B cell (primary cell): Measurements from ENCODE around the gene PTX4. TPM values are rescaled to one million over a fixed set of nuclear protein-coding genes. Genes with fewer than 3 reads are reported as not detected.

Source experiments
- ATAC-seq: fragments of 200-7000 bp; cut with Tn5 transposase; one replicate; pipeline ENCODE4 v1.10.0; 2021; ENCODE audit warnings: low read depth, mild to moderate bottlenecking, moderate number of reproducible peaks, moderate library complexity
- CTCF ChIA-PET: fragments of 350-600 bp; sonication (Branson Sonifier 250); formaldehyde crosslinking; loops from one replicate; lab custom pipeline; 2021; ENCODE audit warnings: antibody characterized with exemption, inconsistent platforms; lab: Charles Lee
- POLR2A ChIA-PET: fragments of 350-600 bp; sonication (Branson Sonifier 250); formaldehyde crosslinking; loops from one replicate; lab custom pipeline; 2021; ENCODE audit warnings: antibody characterized with exemption; lab: Charles Lee
- DNase-seq: peaks from one replicate; pipeline ENCODE4 v3.0.0; 2013
- H2AFZ ChIP-seq: 2 replicates; pipeline ENCODE4 v1.6.1; 2012; ENCODE audit warnings: mild to moderate bottlenecking, low read depth, low read length; ENCODE audit not compliant: insufficient read depth, poor library complexity, severe bottlenecking
- H3K27ac ChIP-seq, 2 donors: 1 replicate in 1 of 2; 2 replicates in 1 of 2; pipeline ENCODE4 v1.5.1; 2012 to 2013; ENCODE audit warnings: low read length in 2 of 2, mild to moderate bottlenecking in 2 of 2, moderate library complexity in 1 of 2
- H3K27me3 ChIP-seq, 4 experiments: fragments of 200-600 bp in 1 of 4; sonication (generic) in 1 of 4; replicated peaks in 1 of 4; 1 replicate in 2 of 4; 2 replicates in 2 of 4; pipeline versions ENCODE4 v1.6.1 to v1.7.0; 2013 to 2016; ENCODE audit warnings: low read length in 3 of 4, mild to moderate bottlenecking in 2 of 4, mixed read lengths in 1 of 4, moderate library complexity in 1 of 4; ENCODE audit not compliant: insufficient read depth in 4 of 4, control insufficient read depth in 3 of 4; ENCODE audit errors: control extremely low read depth in 1 of 4
- H3K36me3 ChIP-seq, 2 experiments: replicated peaks in 1 of 2; 1 replicate in 1 of 2; 2 replicates in 1 of 2; pipeline versions ENCODE4 v1.6.1 to v1.7.1; 2013; ENCODE audit warnings: low read length in 1 of 2; ENCODE audit not compliant: insufficient read depth in 2 of 2, control insufficient read depth in 1 of 2; ENCODE audit errors: control extremely low read depth in 1 of 2, extremely low read depth in 1 of 2
- H3K4me1 ChIP-seq, 2 donors: fragments of 200-600 bp in 1 of 2; sonication (generic) in 1 of 2; 1 replicate in 1 of 2; 2 replicates in 1 of 2; pipeline versions ENCODE4 v1.5.1 to v1.6.1; 2013 to 2017; ENCODE audit warnings: low read length in 2 of 2; ENCODE audit not compliant: control insufficient read depth in 2 of 2, insufficient read depth in 2 of 2
- H3K4me2 ChIP-seq: replicated peaks from 2 replicates; pipeline ENCODE3; 2012; ENCODE audit warnings: mild to moderate bottlenecking, low read depth, low read length; ENCODE audit not compliant: poor library complexity, severe bottlenecking
- H3K4me3 ChIP-seq, 5 experiments: fragments of 200-600 bp in 1 of 5; sonication (generic) in 1 of 5; 1 replicate in 3 of 5; 2 replicates in 2 of 5; pipeline versions ENCODE4 v1.5.1 to v1.7.0; 2011 to 2016; ENCODE audit warnings: low read length in 4 of 5, mild to moderate bottlenecking in 4 of 5, low read depth in 2 of 5, control low read depth in 1 of 5, moderate library complexity in 1 of 5; ENCODE audit not compliant: insufficient read depth in 1 of 5; ENCODE audit errors: control extremely low read depth in 1 of 5, extremely low read depth in 1 of 5
- H3K79me2 ChIP-seq: fragments of 200-600 bp; sonication (generic); one replicate; pipeline ENCODE4 v1.6.0; 2016; ENCODE audit warnings: low read length; ENCODE audit not compliant: control insufficient read depth, insufficient read depth
- H3K9ac ChIP-seq: fragments of 200-600 bp; sonication (generic); 2 replicates; pipeline ENCODE4 v1.6.1; 2017; ENCODE audit warnings: mild to moderate bottlenecking, low read length, moderate library complexity
- H3K9me3 ChIP-seq, 3 donors: one replicate each; pipeline versions ENCODE4 v1.6.1 to v1.7.1; 2013; ENCODE audit warnings: low read length in 2 of 3; ENCODE audit not compliant: control insufficient read depth in 2 of 3, insufficient read depth in 1 of 3; ENCODE audit errors: control extremely low read depth in 1 of 3
- H4K20me1 ChIP-seq: 2 replicates; pipeline ENCODE4 v1.6.0; 2012; ENCODE audit warnings: mild to moderate bottlenecking, low read length; ENCODE audit not compliant: insufficient read depth, control insufficient read depth, poor library complexity, severe bottlenecking
- H3K27ac Mint-ChIP-seq: one replicate; pipeline ENCODE4 v1.8.0; 2021; ENCODE audit warnings: mixed read lengths
- H3K27me3 Mint-ChIP-seq: one replicate; pipeline ENCODE4 v1.8.0; 2021; ENCODE audit warnings: mixed read lengths
- H3K4me1 Mint-ChIP-seq: one replicate; pipeline ENCODE4 v1.8.0; 2021; ENCODE audit warnings: mixed read lengths
- H3K4me3 Mint-ChIP-seq: one replicate; pipeline ENCODE4 v1.8.0; 2021; ENCODE audit warnings: mixed read lengths
- H3K9me3 Mint-ChIP-seq: one replicate; pipeline ENCODE4 v1.8.0; 2022; ENCODE audit warnings: mixed read lengths; ENCODE audit not compliant: insufficient read depth
- EZH2 ChIP-seq: IDR thresholded peaks from 2 replicates; pipeline ENCODE4 v1.6.1; 2012; ENCODE audit warnings: borderline replicate concordance, low read depth, mild to moderate bottlenecking, moderate library complexity, low read length; ENCODE audit not compliant: insufficient read depth, poor library complexity, severe bottlenecking
- WGBS: methylation state at CpG from one replicate; pipeline ENCODE4 v1.1.5; 2013; ENCODE audit warnings: missing lambda C conversion rate; ENCODE audit not compliant: insufficient coverage; 5-methylcytosine and 5-hydroxymethylcytosine counted together
- intact Hi-C: fragments of 100-400 bp; cut with micrococcal nuclease; formaldehyde crosslinking; loops from one replicate; pipeline ENCODE4 v1.10.0; 2022
- polyA plus RNA-seq: library from polyadenylated mRNA; depleted of rRNA; stranded (reverse); fragments of >200 nt; gene quantifications from 2 replicates; pipeline ENCODE4 v1.2.3, GENCODE V29; 2012
- total RNA-seq, 2 donors: library from RNA; stranded (reverse); fragments of 120-200 nt in 1 of 2; gene quantifications; 1 replicate in 1 of 2; 2 replicates in 1 of 2; pipeline versions ENCODE4 v1.2.3 to v1.2.4, GENCODE V29; 2013 to 2022
- TF ChIP-seq, protein P1 (sequence below): fragments of 200-600 bp; IDR thresholded peaks from one replicate; pipeline ENCODE4 v1.8.0; 2022; ENCODE audit warnings: antibody characterized with exemption, mild to moderate bottlenecking

The PTX4 gene
- total and polyA plus RNA-seq, 2 donors (not counting 1 experiment from before 2014, with no cell fraction given), result 0.33 TPM; not detected in 1

DNA sequence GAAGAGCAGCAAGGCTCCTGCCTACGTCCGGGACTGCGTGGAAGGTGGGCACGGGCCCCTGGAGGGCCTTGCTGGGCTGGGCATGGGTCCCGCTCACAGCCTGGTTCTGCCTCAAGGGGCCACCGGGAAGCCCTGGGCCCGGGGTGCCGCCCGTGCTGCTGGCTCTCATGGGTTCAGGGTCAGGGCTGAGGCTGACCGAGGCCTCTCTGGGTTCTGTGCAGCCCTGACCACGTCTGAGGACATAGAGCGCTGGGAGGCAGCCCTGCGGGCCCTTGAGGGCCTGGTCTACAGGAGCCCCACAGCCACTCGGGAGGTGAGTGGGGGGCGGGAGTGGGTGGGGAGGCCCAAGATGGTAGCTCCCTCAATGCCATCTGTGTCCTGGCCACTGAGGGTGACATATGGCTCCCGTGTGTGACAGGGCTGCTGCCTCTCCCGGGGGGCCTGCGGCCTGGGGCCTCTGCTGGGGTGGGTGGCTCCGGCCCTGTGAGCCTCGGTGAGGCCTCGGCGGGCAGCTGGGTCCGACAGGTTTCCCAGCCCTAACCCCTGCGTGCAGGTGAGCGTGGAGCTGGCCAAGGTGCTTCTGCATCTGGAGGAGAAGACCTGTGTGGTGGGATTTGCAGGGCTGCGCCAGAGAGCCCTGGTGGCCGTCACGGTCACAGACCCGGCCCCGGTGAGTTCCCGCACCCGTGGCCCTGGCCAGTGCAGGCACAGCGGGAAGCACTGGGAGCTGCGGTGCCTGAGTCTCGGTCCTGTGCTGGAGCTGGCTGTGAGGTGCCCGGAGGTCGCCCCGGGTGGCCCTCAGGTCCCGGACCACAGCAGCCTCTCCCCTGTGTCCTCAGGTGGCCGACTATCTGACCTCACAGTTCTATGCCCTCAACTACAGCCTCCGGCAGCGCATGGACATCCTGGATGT lies 13.6 kb upstream of the PTX4 start:
- TF ChIP-seq EZH2, result no peak
- TF ChIP-seq, protein P1, sequence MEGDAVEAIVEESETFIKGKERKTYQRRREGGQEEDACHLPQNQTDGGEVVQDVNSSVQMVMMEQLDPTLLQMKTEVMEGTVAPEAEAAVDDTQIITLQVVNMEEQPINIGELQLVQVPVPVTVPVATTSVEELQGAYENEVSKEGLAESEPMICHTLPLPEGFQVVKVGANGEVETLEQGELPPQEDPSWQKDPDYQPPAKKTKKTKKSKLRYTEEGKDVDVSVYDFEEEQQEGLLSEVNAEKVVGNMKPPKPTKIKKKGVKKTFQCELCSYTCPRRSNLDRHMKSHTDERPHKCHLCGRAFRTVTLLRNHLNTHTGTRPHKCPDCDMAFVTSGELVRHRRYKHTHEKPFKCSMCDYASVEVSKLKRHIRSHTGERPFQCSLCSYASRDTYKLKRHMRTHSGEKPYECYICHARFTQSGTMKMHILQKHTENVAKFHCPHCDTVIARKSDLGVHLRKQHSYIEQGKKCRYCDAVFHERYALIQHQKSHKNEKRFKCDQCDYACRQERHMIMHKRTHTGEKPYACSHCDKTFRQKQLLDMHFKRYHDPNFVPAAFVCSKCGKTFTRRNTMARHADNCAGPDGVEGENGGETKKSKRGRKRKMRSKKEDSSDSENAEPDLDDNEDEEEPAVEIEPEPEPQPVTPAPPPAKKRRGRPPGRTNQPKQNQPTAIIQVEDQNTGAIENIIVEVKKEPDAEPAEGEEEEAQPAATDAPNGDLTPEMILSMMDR, result no peak
- Histone ChIP-seq H2AFZ (no peak overlapping the region), H3K9ac (no peak overlapping the region), H3K4me3 (no peak overlapping the region), H3K36me3 (peaks cover 0 to 64% of the 10 kb centered on the region in 2 experiments), H3K4me1 (no peaks in the 10 kb centered on the region), H3K79me2 (peaks cover 17% of the 10 kb centered on the region), H3K4me2 (no peak overlapping the region), H3K9me3 (peaks cover 0 to 6% (median 0%) of the 10 kb centered on the region in 3 donors), H4K20me1 (peaks cover 18% of the 10 kb centered on the region), H3K27me3 (no peaks in the 10 kb centered on the region), H3K27ac (no peak overlapping the region)
- ATAC-seq (no peak), DNase-seq (no peak)
- no peaks in the 10 kb centered on the region for H3K4me1 Mint-ChIP-seq
- H3K4me3 Mint-ChIP-seq, result no peak overlapping the region
- H3K27ac Mint-ChIP-seq, result no peak overlapping the region
- H3K9me3 Mint-ChIP-seq, result no peaks in the 10 kb centered on the region
- WGBS, result 97% methylated on average over 42 of the region's 42 CpGs
- ChIA-PET POLR2A (no interaction called here), CTCF (no interaction called here)
- intact Hi-C loops, result no loop called here
- H3K27me3 Mint-ChIP-seq, result no peaks in the 10 kb centered on the region

DNA sequence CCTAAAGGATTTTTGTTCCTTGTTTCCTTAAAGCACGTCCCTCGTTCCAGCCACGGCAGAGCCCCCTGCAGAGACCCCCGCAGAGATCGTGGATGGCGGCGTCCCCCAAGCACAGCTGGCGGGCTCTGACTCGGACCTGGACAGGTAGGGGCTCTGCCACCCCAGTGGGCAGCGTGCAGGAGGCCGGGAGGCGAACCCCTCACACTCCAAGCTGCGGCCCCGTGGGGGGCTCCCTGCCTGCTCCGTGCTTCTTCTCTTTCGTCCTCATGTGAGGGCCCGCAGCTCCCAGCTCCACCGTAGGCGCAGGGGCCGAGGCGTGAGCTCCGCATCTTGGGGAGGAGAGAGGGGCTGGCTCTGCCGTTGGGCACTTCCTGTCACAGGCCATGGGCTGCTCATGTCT lies 12.9 kb upstream of the PTX4 start:
- H2AFZ ChIP-seq, result no peak overlapping the region
- H3K4me3 ChIP-seq, result no peak overlapping the region
- DNase-seq (no peak), ATAC-seq (no peak)
- Mint-ChIP-seq H3K4me1 (no peaks in the 10 kb centered on the region), H3K9me3 (no peaks in the 10 kb centered on the region), H3K4me3 (no peak overlapping the region), H3K27me3 (no peaks in the 10 kb centered on the region), H3K27ac (no peak overlapping the region)
- TF ChIP-seq EZH2, result no peak
- TF ChIP-seq, protein P1, result no peak
- peaks cover 0 to 64% of the 10 kb centered on the region in 2 experiments for H3K36me3 ChIP-seq
- H3K27me3 ChIP-seq, result no peaks in the 10 kb centered on the region
- H3K27ac ChIP-seq, result no peak overlapping the region
- intact Hi-C loops, result no loop called here
- no peak overlapping the region for H3K4me2 ChIP-seq
- POLR2A ChIA-PET, result no interaction called here
- H3K9ac ChIP-seq, result no peak overlapping the region
- H3K4me1 ChIP-seq, result no peaks in the 10 kb centered on the region
- peaks cover 22% of the 10 kb centered on the region for H4K20me1 ChIP-seq
- CTCF ChIA-PET, result no interaction called here
- peaks cover 23% of the 10 kb centered on the region for H3K79me2 ChIP-seq
- peaks cover 0 to 6% (median 0%) of the 10 kb centered on the region in 3 donors for H3K9me3 ChIP-seq
- WGBS, result 97% methylated on average over 22 of the region's 23 CpGs
